GM13976 (cell line): ENCODE data around the gene DBH.

Experiments used
- DNase-seq: peaks from one replicate; pipeline ENCODE4 v3.0.0; 2012; ENCODE audit warnings: low spot score
- CTCF ChIP-seq: IDR thresholded peaks from 2 replicates; pipeline ENCODE4 v1.5.1; 2012; ENCODE audit warnings: borderline replicate concordance, mild to moderate bottlenecking; ENCODE audit not compliant: insufficient read depth; ENCODE audit errors: extremely low read depth, missing control alignments, control extremely low read depth
- in situ Hi-C: fragments of 300-500 bp; cut with MboI; formaldehyde crosslinking; loops from one replicate; pipeline ENCODE4 v1.12.0; 2022; ENCODE audit warnings: low sequenced_read_pairs, mixed read lengths, inconsistent platforms; ENCODE audit not compliant: unreplicated experiment

The DBH gene

GRCh38 chr9:133679466-133680061 lies 43.4 kb downstream of the DBH start:
- no peak for TF ChIP-seq CTCF
- in situ Hi-C loops = no loop called here
- no peak for DNase-seq

- no peak for DNase-seq
- TF ChIP-seq CTCF = no peak
- in situ Hi-C loops = no loop called here
Observed at GRCh38 chr9:133680250-133680975, 44.2 kb downstream of the DBH start.

- in situ Hi-C loops = no loop called here
- no peak for DNase-seq
Observed at GRCh38 chr9:133680976-133681657, 45.0 kb downstream of the DBH start.

GRCh38 chr9:133681658-133682306 lies 45.6 kb downstream of the DBH start:
- DNase-seq = no peak
- TF ChIP-seq CTCF = no peak
- in situ Hi-C loops = no loop called here

More at GRCh38 chr9:133680976-133681657, 45.0 kb downstream of the DBH start:
- TF ChIP-seq CTCF = no peak

- in situ Hi-C loops = no loop called here
- TF ChIP-seq CTCF = no peak
Observed at GRCh38 chr9:133682818-133683585, 46.8 kb downstream of the DBH start.

More at GRCh38 chr9:133682818-133683585, 46.8 kb downstream of the DBH start:
- DNase-seq = no peak
